SH-SY5Y (cell line): Measurements from ENCODE around the gene GPD1L.

ENCODE experiments used
- GATA2 ChIP-seq: IDR thresholded peaks from 2 replicates; pipeline ENCODE4 v1.6.1; 2011; ENCODE audit warnings: mild to moderate bottlenecking, low read depth, low read length
- GATA3 ChIP-seq: IDR thresholded peaks from 2 replicates; pipeline ENCODE4 v1.6.1; 2011; ENCODE audit warnings: low read depth, mild to moderate bottlenecking, low read length, moderate library complexity

DNA sequence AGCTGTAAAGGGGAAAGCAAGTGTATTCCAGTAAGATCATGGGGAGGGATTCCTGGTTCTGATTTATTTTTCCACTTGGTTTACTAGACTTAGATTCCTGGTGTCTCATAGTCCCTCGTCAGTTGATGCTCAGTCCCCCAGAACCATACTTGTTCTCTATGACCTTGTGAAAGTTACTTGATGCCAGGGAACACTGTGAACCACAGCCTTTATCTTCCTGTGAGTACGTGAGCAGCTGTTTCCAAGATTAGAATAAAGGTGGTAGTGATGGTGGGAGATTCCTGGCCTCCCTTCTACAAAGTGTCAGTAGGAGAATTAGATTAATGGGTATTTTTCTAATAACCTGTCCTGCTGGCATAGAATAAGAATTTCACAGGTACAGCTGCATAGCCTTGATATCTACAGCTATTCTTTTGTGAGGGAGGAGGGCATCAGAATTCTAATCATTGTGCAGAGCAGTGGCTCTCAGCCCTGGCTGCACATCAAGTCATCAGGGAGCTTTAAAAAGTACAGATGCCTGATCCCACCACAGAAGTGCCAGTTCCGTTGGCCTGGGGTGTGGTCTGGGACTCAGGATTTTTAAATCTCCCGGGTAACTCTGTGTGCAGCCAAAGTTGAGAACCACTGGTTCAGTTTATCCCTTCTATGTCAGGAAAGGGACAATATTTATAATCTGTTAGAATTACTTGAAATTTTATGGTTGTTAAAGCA lies 20.0 kb downstream of the GPD1L start:
- TF ChIP-seq GATA3 (no peak), GATA2 (no peak)
